Stimulated activated CD8-positive, alpha-beta memory T cell treated with anti-CD3 and anti-CD28 coated beads, Interleukin-12 subunit alpha, Interleukin-12 subunit beta, amount 100 ng/mL, for 24 hours (primary cell): ENCODE results near the gene XRCC3.

Experiments used
- DNase-seq: peaks from one replicate; pipeline ENCODE4 v3.0.0-alpha.2; 2020; ENCODE audit errors: extremely low read depth

XRCC3 gene

DNA sequence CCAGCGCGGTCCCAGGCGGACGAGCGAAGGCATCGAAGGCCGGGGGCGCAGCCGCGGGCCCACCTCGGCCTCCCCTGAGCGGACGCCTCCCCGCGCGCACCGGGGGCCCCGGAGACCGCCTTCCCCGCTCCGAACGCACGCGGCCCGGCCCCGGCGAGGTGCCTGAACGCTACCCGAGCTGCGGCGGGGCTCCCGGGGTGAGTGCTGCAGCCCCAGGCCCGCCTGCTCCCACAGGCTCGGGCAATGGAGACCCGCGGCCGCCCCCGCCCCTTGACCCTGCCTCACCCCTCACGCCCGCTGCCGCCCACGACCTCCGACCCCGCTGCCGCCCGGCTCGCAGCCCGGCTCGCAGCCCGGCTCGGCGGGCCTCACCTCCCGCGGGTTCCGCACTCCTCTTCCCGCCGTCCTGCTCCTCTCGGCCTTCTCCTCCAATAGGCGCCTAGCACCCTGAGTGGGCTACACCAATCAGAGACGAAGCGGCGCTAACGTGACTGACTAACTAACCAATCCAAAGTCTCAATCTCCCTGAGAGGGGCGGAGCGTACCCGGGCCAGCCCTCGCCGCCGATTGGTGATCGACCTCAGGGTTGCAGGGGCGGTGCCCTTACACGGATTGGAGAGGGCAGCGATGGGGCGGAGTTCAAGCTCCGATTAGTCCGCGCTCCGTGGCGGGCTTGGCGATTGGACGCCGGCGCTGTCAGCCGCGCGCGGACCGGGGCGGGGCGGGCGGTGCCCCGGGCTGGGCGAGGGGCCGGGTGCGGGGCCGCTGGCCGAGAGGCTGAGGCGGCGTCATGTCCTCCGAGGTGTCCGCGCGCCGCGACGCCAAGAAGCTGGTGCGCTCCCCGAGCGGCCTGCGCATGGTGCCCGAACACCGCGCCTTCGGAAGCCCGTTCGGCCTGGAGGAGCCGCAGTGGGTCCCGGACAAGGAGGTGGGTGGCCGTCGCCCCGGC, at the start of gene XRCC3, which contains the start of gene ZFYVE21:
TSS of gene XRCC3 (minus strand) at position 400 of the 949 bp plus-strand sequence. CDS start 4,364 bp downstream, outside the sequence.
TSS of gene ZFYVE21 (plus strand) at position 759 of the 949 bp plus-strand sequence. CDS start at position 791, 32 bp downstream.
- peak; percentile 97 for DNase-seq

DNA sequence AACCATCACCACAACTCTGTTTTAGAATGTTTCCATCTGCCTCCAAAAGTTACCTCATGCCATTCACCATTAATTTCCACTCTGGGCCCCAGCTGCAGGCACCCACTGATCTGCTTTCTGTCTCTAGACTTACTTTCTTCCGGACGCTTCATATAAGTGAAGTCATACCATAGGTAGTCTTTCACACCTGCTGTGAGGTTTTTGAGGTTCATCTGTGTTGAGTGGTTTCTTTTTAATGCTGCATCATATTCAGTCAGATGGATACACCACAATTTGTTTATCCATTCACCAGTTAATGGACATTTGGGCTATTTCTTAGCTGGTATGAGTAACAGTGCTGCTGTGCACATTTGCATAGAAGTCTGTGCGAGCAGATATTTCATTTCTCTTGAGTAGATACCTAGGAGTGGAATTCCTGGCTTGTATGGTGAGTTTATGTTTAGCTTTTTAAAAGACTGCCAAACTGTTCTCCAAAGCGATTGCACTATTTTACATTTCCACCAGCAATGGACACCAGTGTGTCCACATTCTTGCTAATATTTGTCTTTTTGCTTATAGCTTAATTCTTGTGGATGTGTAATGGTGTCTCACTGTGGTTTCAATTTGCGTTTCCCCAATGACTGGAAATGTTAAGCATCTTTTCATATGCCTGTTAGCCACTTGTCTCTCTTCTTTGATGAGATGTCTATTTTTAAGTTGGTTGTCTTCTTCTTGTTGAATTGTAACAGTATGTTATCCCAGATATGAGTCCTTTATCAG, 48.7 kb upstream of the XRCC3 start:
- no peak for DNase-seq

DNA sequence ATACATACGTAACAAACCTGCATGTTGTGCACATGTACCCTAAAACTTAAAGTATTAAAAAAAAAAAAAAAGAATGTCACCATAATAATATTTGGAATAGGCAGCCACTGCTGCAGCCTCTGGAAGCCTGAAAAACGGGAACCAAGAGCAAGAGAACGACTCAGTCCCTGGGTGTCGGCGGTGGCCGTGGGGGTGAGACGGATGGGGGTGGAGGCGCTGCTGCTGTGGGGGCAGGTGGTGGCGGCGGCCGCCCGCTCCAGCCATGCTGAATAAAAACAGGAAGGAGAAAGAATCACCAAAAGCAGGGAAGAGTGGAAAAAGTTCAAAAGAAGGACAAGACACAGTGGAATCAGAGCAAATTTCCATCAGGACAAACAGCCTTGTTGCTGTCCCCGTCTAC, 47.3 kb upstream of the XRCC3 start:
- no peak for DNase-seq

DNA sequence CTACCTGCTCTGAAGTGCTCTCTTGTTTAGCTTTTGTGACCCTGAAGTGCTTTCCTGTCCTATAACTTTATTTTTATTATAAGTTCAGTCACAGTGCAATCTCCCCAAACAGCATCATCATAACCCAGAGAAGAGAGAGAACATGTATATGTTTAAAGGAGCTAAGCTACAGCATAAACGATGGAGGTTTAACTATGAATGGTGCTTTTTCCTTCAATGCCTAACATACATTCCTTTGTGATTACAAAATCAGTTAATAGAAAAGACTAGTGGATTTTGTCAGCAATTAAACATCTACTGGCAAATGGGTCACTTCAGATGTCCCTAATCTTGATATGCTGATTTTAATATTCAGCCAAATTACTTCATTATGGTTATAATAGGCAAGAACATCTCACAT, 46.8 kb upstream of the XRCC3 start:
- DNase-seq, result no peak

DNA sequence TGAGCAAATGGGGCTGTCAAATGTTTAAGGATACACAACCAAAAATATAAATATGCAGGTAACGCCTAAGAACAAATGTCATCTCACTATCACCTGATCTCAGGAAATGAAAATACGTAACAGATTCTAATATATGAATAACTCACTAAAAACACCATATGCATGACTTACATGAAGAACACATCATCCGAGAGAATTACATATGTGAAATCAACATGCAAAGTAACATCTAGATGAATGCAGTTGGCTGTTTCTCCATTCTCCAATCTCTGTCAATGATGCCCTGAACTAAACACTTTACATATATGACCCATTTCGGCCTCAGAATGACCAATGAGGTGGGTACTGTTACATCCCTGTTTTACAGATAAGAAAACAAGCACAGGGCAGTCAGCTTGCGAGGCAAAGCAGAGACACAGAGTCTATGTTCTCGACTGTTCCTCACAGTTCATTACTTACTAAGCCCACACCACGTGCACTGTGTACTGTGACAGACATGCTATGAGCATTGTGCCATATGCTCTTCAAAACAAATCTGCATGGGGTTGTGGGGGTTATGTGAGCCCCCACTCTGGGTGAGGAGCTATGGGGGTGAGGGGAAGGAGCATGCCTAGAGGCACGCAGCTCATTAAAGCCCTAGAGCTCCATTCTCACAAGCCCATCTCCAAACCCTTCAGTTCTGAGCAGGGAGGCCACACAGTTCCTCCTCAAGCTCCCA, 43.0 kb upstream of the XRCC3 start:
- DNase-seq, result no peak

DNA sequence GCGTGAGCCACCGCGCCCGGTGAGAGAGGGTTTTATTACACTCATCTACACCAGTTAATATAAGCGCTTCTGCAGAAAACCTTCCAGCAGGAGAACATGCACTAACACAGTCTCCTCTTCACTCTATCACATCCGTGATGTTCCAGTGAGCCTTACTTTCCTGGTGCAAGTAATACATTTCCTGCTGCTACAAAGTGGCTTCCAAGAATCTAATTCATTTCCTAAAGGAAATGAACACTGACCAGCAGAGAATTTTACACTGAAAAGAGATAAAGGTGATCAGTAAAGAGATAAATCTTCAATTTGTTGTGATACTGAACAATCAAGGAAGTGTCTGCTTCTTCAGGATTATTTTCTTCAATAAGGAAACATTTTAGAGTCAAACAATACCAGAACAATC, 39.8 kb upstream of the XRCC3 start:
- no peak for DNase-seq

DNA sequence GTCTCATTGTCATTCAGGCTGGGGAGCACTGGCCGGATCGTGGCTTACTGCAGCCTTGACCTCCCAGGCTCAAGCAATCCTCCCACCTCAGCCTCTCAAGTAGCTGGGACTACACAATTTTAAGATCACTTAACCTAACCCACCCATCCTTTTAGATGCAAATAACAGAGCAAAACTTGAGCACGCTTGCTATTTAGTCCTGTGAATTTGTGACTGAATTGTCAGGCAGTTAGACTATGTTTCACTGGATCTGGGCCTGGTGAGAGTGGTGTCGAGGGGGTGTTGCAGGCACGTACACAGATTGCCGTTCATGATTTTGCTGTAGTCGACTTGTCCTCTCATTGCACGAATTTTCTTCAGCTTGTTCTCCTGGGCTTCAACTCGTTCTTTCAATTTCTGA, 38.5 kb upstream of the XRCC3 start:
- no peak for DNase-seq

DNA sequence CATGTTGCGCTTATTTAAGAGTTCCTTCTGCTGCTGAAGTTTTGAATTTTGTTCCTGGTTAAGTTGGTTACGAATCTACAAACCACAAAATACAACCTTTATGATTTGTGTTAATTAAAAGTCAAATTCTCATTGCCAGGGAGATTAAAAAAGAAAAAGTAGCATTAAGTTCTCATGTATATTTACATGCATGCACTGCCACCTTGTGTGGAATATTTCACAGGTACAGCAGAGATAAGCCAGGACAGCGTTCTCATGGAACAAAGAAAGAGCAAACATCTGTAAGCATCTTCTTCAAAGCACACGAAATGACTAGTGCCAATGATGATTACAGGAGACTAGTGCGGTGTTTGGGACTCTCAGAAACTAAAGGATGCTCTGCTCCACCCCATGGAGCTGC, 34.6 kb upstream of the XRCC3 start:
- no peak for DNase-seq

DNA sequence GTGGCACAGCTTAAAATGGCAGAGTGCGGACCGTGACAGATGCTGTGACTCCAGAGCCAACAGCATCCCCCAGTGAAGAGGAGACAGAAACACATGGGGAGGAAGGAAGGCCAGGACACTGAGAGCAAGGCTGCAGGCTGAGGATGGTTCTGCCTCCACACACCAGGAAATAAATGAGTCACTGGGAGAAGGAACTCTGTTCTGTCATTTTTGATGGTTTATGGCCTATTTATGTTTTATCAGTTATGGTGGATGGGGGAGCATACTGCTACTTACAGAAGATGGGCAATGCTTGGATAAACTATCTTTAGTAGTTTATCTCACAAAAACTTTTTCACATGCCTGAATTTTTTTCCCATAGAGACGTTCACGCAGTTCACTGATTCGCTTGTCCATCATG, 34.2 kb upstream of the XRCC3 start:
- no peak for DNase-seq

DNA sequence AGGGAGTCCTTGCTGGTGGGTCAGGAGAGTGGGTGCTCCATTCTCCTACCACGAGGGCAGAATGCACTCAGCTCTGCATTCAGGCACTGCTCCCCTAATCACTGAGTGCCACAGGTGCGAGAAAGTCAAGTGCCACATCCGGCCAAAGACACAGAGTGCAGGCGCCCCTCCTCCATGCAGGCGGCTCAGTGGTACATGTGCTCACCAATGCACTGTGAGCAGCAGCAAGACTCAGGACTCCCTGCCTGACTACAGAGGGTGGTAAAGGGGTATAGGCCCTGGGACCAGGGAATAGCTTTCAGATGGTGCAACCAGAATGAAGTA, 33.2 kb upstream of the XRCC3 start:
- DNase-seq, result peak; percentile 16

DNA sequence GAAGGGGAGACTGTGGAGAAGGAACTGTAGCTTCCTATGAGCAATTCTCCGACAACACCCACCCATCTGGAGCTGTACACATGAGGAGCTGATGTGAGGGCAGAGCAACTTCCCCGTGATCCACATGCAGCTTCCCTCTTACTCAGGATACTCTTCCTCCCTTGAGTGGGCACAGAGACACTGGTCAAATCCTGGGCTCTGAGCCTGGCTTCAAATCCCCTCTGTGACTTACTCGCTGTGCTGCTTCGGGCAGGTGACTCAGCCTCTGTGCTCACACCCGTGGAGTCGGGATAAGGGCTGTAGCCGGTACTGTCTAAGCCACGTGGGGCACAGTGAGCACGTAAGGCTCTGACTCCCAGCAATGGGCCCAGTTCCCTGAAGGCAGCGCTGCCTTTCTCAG, 31.4 kb upstream of the XRCC3 start:
- no peak for DNase-seq

DNA sequence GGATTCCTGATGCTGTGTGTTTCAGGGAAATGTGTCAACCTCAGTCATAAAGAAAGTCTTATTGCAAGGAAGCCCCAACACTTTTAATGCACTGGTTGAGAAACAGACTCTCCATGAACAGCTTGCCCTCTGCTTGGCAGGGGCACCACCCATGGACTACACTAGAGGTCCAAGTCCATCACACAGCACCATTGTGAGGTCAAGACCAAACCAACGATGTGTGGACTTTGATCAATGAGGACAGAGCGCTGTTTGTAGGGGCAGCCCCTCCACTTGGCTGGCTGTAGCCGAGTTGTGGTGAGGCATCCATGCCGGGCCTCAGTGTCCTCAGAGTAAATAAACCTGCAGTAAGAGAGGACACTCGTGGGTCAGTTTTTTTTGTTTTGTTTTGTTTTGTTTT, 30.2 kb upstream of the XRCC3 start:
- no peak for DNase-seq

DNA sequence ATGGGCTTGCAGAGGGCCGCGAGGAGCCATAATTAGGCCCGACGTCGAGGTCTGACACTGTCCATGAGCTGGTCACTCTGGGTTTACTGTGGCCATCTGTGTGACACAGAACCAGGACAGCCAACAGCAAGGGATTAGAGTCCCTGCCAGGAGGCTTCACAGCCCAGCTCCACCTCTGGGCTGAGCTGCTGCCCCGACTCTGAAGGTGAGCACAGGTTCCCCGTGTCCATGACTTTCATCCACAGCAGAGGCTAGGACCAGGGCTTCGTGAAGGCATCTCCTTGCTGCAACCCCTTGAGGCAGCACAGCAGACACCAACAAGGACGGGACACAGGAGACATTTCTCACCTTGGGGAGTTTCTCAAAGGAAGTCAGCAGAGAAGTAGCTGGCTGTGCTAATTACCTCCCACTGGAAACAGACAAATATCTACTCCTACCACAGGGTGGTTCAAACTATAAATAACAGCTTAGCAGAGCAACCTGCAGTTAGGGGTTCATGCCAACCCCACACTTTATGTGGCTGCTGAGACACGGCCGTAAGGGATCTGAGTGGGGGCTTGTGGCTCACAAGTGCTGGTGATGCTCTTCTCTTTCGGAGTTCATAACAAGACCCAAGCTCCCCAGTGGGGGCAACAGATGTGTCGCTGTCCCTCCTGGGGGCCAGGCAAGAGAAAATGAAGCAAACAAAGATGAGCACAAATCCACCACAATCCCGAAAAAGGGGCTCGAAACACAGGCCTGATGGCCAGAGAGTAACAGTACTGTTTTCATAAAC, 29.6 kb upstream of the XRCC3 start:
- no peak for DNase-seq

DNA sequence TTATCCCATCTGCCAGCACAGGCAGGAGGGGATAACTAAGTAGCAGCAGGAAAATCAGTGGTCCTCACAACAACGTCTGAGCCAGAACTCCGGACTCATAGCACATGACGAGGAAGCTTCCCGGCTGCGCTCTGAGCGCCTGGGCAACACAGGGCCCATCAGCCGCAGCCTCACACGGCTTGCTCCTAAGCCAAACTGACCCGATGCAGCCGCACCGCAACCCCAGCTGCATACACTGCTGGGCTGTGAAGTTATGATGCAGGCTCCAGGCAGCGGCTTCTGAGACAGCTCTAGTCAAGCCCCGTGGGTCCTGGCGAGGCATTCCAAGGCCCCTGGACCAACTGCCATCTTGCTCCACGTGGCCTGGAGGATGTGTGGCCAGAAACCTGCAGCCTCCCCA, 28.4 kb upstream of the XRCC3 start:
- no peak for DNase-seq

DNA sequence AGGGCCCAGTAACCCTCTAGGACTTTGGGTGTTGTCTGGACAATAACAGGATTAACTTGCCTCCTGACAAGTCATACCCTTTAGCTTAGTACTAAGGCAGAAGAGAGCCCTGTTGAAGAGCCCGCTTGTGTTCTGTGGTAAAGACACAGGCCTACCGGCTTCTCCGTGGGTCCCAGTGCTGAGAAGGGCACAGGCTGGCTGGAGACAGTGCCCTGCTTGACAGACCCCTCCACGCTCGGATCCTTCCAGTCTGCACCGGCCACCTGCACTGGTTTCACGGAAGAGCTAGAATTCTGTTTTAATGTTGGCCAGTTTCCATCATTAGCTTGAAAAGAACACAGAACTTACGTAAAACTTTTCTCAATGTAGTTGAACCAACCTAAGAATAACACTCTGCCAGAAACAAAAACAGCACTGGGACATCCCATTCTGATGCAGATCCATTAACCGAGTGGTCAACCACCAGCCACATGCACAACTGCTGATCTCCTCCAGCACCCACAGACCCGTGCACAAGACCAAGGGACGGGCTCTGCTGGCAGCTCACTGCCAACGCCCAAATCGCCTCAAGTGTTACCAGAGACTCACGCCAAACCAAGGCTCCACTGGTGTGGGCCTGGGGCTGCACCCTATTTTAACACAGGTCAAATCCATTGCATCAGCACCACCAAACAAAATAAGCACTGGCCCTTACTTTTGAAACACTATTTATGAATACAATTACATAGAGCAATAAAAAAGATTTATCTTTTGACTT, 27.4 kb upstream of the XRCC3 start:
- no peak for DNase-seq

DNA sequence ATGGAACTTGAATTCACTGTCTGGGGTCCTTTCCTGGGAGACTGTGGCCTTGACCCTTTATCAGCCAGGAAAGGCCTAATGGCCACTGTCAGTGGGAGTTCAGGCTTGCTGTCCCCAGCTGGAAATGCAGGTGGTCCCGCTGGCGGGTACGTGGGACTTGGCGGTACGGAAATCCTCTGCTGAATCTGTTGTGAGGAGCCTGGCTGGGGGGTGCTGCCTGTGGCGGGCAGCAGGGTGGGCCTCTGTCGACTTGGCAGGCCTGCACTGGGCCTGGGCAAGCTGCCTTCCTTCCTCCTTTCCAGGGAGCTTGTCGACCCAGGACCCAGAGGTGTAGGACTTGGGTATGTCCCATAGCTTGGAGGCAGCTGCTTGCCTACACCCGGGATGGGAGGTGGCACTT, 26.6 kb upstream of the XRCC3 start:
- no peak for DNase-seq

DNA sequence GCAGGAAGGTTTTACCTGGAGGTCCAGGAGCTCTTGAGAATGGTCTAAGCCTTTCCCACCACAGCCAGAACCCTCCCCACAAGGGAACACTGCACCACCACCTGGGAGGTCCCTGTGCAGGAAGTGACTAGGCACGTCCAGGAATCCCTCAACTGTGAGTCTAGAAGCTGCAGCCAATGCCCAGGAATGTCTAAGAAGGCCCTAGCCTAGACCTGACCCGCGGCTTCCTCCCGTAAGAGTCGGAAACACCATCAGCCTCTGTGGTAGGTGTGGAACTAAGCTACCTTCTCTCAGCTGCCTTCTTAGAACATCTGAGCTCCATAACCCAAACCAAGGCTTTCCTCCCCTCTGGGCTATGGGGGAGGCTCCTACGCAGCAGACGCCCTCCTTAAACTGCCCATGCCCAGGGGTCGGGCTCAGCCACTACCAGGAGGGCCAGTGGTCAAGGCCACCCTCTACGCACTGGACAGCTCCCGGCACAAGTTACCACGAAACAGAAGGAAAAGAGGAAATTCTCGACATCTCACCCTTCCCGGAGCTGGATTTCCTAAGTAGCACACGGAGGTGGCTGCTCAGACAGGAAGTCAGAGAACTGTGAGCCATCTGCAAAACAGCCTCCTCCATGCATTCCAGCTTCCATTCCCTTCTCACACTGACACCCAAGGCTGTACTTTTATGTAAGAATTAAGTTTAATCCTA, 25.9 kb upstream of the XRCC3 start:
- DNase-seq, result no peak

DNA sequence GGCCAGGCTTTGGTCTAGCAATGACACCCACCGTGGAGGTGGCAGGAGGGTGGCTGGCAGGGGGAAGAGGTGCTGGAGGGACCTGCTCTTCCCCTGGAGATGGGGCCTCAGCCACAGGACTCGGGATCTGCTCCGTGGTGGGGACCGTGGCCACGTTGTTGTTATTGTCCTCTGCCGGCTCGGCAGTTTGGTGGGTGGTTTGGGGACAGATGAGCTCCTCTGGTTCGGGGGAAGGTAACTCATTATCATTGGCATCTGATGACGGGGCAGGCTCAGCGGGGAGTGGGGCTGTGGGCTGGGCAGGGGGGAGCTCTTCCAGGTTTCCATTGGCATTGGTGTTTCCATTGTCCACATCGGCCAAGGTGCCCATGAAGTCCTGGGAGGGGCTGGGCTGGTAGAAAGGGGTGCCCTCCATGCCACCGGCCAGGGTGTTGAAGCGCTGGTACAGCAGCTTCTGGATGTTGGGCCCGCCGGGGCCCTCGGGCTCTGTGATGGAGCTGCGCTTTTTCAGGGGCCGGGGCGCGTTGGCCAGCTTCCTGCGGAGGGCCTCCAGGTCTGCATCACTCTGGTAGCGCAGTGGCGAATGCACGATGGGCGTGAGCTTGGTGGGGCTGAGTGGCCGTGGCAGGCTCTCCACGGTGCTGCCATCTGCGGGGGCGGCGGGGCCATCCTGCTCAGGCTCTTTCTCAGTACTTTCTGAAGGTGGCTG, 24.7 kb upstream of the XRCC3 start:
- no peak for DNase-seq

DNA sequence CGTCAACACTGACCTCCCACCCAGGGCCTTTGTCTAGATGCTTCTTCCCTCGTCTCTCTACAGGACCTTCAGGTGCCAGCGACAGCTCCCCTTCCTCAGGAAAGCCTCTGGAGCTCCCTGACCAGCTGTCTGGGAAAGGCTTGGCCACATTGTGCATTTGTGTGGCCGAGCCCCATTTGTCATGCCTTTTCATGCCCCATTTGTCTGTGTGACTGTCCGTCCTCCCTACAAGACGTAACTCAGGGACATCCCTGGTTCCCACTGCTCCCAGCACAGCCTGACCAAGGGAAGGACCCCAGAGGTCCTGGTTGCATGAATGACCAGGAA, 24.2 kb upstream of the XRCC3 start:
- DNase-seq, result no peak
